ENCODE measurements around the gene HOXD11. TPM values are rescaled to one million over a fixed set of nuclear protein-coding genes. Genes with fewer than 3 reads are reported as not detected.
A peak's percentile ranks its signal among the peaks of the same experiment; 100 is the strongest.

HOXD11 gene
- total and polyA plus RNA-seq, 2 donors (not counting 3 experiments of a cell fraction or from before 2014, with no cell fraction given) = not detected

DNA sequence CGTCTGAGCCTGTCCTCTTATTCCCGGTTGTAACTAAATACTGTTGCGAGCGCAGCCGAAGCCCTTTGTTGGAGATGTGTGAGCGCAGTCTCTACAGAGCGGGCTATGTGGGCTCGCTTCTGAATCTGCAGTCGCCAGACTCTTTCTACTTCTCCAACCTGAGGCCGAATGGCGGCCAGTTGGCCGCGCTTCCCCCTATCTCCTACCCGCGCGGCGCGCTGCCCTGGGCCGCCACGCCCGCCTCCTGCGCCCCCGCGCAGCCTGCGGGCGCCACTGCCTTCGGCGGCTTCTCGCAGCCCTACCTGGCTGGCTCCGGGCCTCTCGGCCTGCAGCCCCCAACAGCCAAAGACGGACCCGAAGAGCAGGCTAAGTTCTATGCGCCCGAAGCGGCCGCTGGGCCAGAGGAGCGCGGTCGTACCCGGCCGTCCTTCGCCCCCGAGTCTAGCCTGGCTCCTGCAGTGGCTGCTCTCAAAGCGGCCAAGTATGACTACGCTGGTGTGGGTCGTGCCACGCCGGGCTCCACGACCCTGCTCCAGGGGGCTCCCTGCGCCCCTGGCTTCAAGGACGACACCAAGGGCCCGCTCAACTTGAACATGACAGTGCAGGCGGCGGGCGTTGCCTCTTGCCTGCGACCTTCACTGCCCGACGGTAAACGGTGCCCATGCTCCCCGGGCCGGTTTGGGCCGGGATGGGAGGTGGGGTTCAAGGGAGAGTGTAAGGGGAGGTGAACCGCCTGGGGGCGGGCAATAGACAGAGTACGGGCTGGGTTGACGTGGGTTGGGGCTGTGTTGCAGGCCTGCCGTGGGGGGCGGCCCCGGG lies 7.1 kb upstream of the HOXD11 start, which contains the start of gene HOXD12:
HOXD12 (plus strand) TSS at position 68 of the 819 bp plus-strand sequence; CDS start at position 75, 7 bp downstream.
- no peak within 1 kb of the TSS for H3K9ac ChIP-seq (replicated peaks; ENCODE audit: extremely low read depth, insufficient read depth, low read length)
- TF ChIP-seq FOS (IDR thresholded peaks at IDR 0.05; ENCODE audit: borderline replicate concordance, insufficient read depth, low read length) = no peak
- no peak for TF ChIP-seq GATA2 (IDR thresholded peaks at IDR 0.05; ENCODE audit: insufficient read depth, insufficient read length, low read depth, low read length)
- TF ChIP-seq EZH2 (IDR thresholded peaks at IDR 0.05; ENCODE audit: borderline replicate concordance, low read depth, low read length, severe bottlenecking) = peak; percentile 88
- ChIA-PET POLR2A (no interaction called here), CTCF (no interaction called here)
- BruUV-seq (replicated peaks) = no TSS peak
- H3K9me3 ChIP-seq (replicated peaks; ENCODE audit: control insufficient read depth, insufficient read depth, low read length) = no peaks in the 10 kb centered on the region
- H3K4me3 ChIP-seq (replicated peaks in 1 of 3; ENCODE audit: insufficient read depth in 1 of 3, low read depth in 1 of 3, low read length in 3 of 3) = no peak within 1 kb of the TSS
- H3K36me3 ChIP-seq (ENCODE audit: control insufficient read depth in 2 of 2, extremely low read depth in 1 of 2, insufficient read depth in 2 of 2, low read length in 2 of 2) = no peaks in the 10 kb centered on the region
- H4K20me1 ChIP-seq (replicated peaks; ENCODE audit: control insufficient read depth, extremely low read depth, insufficient read depth, low read length) = peaks cover 3% of the 10 kb centered on the region
- no peaks in the 10 kb centered on the region for H3K9me1 ChIP-seq (replicated peaks; ENCODE audit: control insufficient read depth, extremely low read depth, insufficient read depth, low read length)
- DNase-seq (ENCODE audit: low read depth, low spot score) (no peak), FAIRE-seq (peak; percentile 18)
- dilution Hi-C loops (cut with MboI; ENCODE audit: extremely low pct_ligation_motif_present, low sequenced_read_pairs) = no loop called here
- no peak within 1 kb of the TSS for H2AFZ ChIP-seq (ENCODE audit: low read depth, low read length)
- H3K79me2 ChIP-seq (ENCODE audit: control insufficient read depth, insufficient read depth, low read length) = no peaks in the 10 kb centered on the region
- no peak within 1 kb of the TSS for H3K4me2 ChIP-seq (ENCODE audit: insufficient read depth, low read length)
- peaks cover 5% of the 10 kb centered on the region for H3K4me1 ChIP-seq (ENCODE audit: control insufficient read depth, extremely low read depth, insufficient read depth, low read length)
- intact Hi-C loops (cut with micrococcal nuclease) = loop anchor here (5.0 kb wide), 2 partner anchors 788 to 1398 kb away; no protein-coding TSS in a partner anchor
- peaks cover 94 to 99% of the 10 kb centered on the region in 2 experiments for H3K27me3 ChIP-seq (ENCODE audit: control insufficient read depth in 2 of 2, insufficient read depth in 2 of 2, low read length in 2 of 2)
- H3K27ac ChIP-seq (ENCODE audit: insufficient read depth, low read depth, low read length) = no peak within 1 kb of the TSS

DNA sequence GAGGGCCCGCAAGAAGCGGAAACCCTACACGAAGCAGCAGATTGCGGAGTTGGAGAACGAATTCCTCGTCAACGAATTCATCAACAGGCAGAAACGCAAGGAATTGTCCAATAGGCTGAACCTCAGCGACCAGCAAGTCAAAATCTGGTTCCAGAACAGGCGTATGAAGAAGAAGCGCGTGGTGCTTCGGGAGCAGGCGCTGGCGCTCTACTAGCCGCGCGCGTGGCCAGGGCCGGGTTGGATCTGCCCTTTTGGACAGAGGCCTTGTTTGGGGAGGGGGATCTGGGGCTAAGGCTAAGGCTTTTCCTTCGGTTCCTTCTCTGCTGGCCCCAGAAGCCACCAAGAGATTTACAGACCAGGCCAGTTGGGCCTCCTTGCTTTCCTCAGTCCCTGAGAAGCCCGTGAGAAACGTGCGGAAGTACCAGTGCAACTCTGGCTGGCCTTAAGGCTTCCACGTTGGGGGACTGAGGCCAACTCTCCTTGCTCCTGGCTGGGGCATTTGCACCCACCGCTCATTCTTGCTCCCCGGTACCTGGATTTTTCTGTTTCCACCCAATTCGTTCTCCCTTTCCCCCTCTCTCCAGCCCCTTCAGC lies 6.4 kb upstream of the HOXD11 start:
- dilution Hi-C loops (cut with MboI; ENCODE audit: extremely low pct_ligation_motif_present, low sequenced_read_pairs) (no loop called here), intact Hi-C loops (cut with micrococcal nuclease) (no loop called here)
- Histone ChIP-seq H2AFZ (ENCODE audit: low read depth, low read length) (no peak overlapping the region), H3K4me2 (ENCODE audit: insufficient read depth, low read length) (no peak overlapping the region), H3K79me2 (ENCODE audit: control insufficient read depth, insufficient read depth, low read length) (no peaks in the 10 kb centered on the region), H3K9ac (replicated peaks; ENCODE audit: extremely low read depth, insufficient read depth, low read length) (no peak overlapping the region), H3K9me3 (replicated peaks; ENCODE audit: control insufficient read depth, insufficient read depth, low read length) (no peaks in the 10 kb centered on the region), H3K27me3 (ENCODE audit: control insufficient read depth in 2 of 2, insufficient read depth in 2 of 2, low read length in 2 of 2) (peaks cover 94 to 99% of the 10 kb centered on the region in 2 experiments), H3K36me3 (ENCODE audit: control insufficient read depth in 2 of 2, extremely low read depth in 1 of 2, insufficient read depth in 2 of 2, low read length in 2 of 2) (no peaks in the 10 kb centered on the region), H3K4me1 (ENCODE audit: control insufficient read depth, extremely low read depth, insufficient read depth, low read length) (peaks cover 5% of the 10 kb centered on the region), H3K9me1 (replicated peaks; ENCODE audit: control insufficient read depth, extremely low read depth, insufficient read depth, low read length) (no peaks in the 10 kb centered on the region), H4K20me1 (replicated peaks; ENCODE audit: control insufficient read depth, extremely low read depth, insufficient read depth, low read length) (peaks cover 3% of the 10 kb centered on the region), H3K4me3 (replicated peaks in 1 of 3; ENCODE audit: insufficient read depth in 1 of 3, low read depth in 1 of 3, low read length in 3 of 3) (no peak overlapping the region), H3K27ac (ENCODE audit: insufficient read depth, low read depth, low read length) (no peak overlapping the region)
- POLR2A ChIA-PET = no interaction called here
- TF ChIP-seq, protein P1, sequence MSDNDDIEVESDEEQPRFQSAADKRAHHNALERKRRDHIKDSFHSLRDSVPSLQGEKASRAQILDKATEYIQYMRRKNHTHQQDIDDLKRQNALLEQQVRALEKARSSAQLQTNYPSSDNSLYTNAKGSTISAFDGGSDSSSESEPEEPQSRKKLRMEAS (IDR thresholded peaks at IDR 0.05; ENCODE audit: insufficient read depth, insufficient read length) = no peak
- no peak for TF ChIP-seq JUN (IDR thresholded peaks at IDR 0.05; ENCODE audit: borderline replicate concordance, insufficient read depth, insufficient read length, low read depth)
- no peak for TF ChIP-seq GATA2 (IDR thresholded peaks at IDR 0.05; ENCODE audit: insufficient read depth, insufficient read length, low read depth, low read length)
- no peak for TF ChIP-seq MYC (IDR thresholded peaks at IDR 0.05; ENCODE audit: low read depth, low read length)
- no peak for TF ChIP-seq POLR2AphosphoS5 (IDR thresholded peaks at IDR 0.05; ENCODE audit: insufficient read depth, low read depth, low read length)
- DNase-seq (ENCODE audit: low read depth, low spot score) = no peak
- no peak for FAIRE-seq
- CTCF ChIA-PET = no interaction called here
- no TSS peak for BruUV-seq (replicated peaks)

Data from endothelial cell of umbilical vein (primary cell).